GM21515 (cell line): ENCODE data around the gene PODNL1.

Source experiments
- ATAC-seq: cut with Tn5 transposase; IDR thresholded peaks from one replicate; pipeline ENCODE4 v1.9.1; 2021; ENCODE audit not compliant: unreplicated experiment

The PODNL1 gene

GRCh38 chr19:13959141-13959961 lies 21.1 kb upstream of the PODNL1 start:
- ATAC-seq, result no peak

GRCh38 chr19:13958043-13958442 lies 19.8 kb upstream of the PODNL1 start:
- no peak for ATAC-seq

- no peak for ATAC-seq
Measured at GRCh38 chr19:13957051-13957450, 18.8 kb upstream of the PODNL1 start.

GRCh38 chr19:13956365-13956744 lies 18.1 kb upstream of the PODNL1 start:
- ATAC-seq, result no peak

GRCh38 chr19:13955662-13956364 lies 17.6 kb upstream of the PODNL1 start:
- no peak for ATAC-seq

GRCh38 chr19:13954185-13954584 lies 16.0 kb upstream of the PODNL1 start:
- no peak for ATAC-seq

GRCh38 chr19:13952931-13953531 lies 14.8 kb upstream of the PODNL1 start:
- ATAC-seq, result no peak

- peak; percentile 96 for ATAC-seq
Measured at GRCh38 chr19:13952154-13952930, 14.1 kb upstream of the PODNL1 start, which contains the start of gene DCAF15. TSS of gene DCAF15 (plus strand) at chr19:13952509. CDS start at chr19:13952513, 4 bp downstream.

- peak; percentile 3 for ATAC-seq
Measured at GRCh38 chr19:13951799-13952153, 13.6 kb upstream of the PODNL1 start.

- ATAC-seq, result no peak
Measured at GRCh38 chr19:13951043-13951442, 12.8 kb upstream of the PODNL1 start.

GRCh38 chr19:13946414-13946813 lies 8.2 kb upstream of the PODNL1 start:
- no peak for ATAC-seq

- ATAC-seq, result no peak
Measured at GRCh38 chr19:13942023-13942684, 3.9 kb upstream of the PODNL1 start.

- ATAC-seq, result no peak
Measured at GRCh38 chr19:13937479-13938300, 527 bp downstream of the PODNL1 start.

- ATAC-seq, result no peak
Measured at GRCh38 chr19:13935765-13936510, 2.3 kb downstream of the PODNL1 start.

GRCh38 chr19:13934785-13935109 lies 3.5 kb downstream of the PODNL1 start:
- ATAC-seq, result no peak

- ATAC-seq, result no peak
Measured at GRCh38 chr19:13932911-13933393, 5.3 kb downstream of the PODNL1 start.

GRCh38 chr19:13932149-13932637 lies 6.0 kb downstream of the PODNL1 start:
- ATAC-seq, result no peak

- no peak for ATAC-seq
Measured at GRCh38 chr19:13931391-13932148, 6.6 kb downstream of the PODNL1 start.
